HepG2 (cell line): ENCODE results near the gene SFXN5. TPM values are rescaled to one million over a fixed set of nuclear protein-coding genes. Genes with fewer than 3 reads are reported as not detected.
A peak's percentile ranks its signal among the peaks of the same experiment; 100 is the strongest.

Experiments used
- ATF7-NPFF ChIP-seq: sonication (generic); formaldehyde crosslinking; IDR thresholded peaks from 2 replicates; pipeline ENCODE4 v1.8.1; 2023; ENCODE audit warnings: mild to moderate bottlenecking, low read depth, missing genetic modification reagents, moderate library complexity
- CAMTA2 ChIP-seq: sonication (generic); formaldehyde crosslinking; IDR thresholded peaks from 2 replicates; pipeline ENCODE4 v1.4.0; 2020; ENCODE audit warnings: mild to moderate bottlenecking, missing genetic modification reagents, borderline replicate concordance
- EZH2 ChIP-seq: conservative IDR thresholded peaks from 2 replicates; pipeline ENCODE4 v1.6.1; 2012; ENCODE audit warnings: mild to moderate bottlenecking, low read depth, low read length, moderate library complexity
- HOXD1 ChIP-seq: sonication (generic); formaldehyde crosslinking; IDR thresholded peaks from 2 replicates; pipeline ENCODE4 v1.5.0; 2020; ENCODE audit warnings: missing genetic modification reagents
- KAT7 ChIP-seq: IDR thresholded peaks from 2 replicates; pipeline ENCODE4 v1.6.1; 2018; ENCODE audit warnings: borderline replicate concordance, missing compliant biosample characterization
- MAFG ChIP-seq: sonication (generic); formaldehyde crosslinking; IDR thresholded peaks from 2 replicates; pipeline ENCODE4 v1.5.1; 2020; ENCODE audit warnings: mild to moderate bottlenecking, missing genetic modification reagents
- TEAD2 ChIP-seq: sonication (generic); formaldehyde crosslinking; IDR thresholded peaks from 2 replicates; pipeline ENCODE4 v1.9.0; 2021; ENCODE audit warnings: missing genetic modification reagents
- ZNF263 ChIP-seq: sonication (generic); formaldehyde crosslinking; IDR thresholded peaks from 2 replicates; pipeline ENCODE4 v1.4.0; 2020; ENCODE audit warnings: missing genetic modification reagents
- ZNF441 ChIP-seq: sonication (generic); formaldehyde crosslinking; IDR thresholded peaks from 2 replicates; pipeline ENCODE4 v1.7.0; 2021; ENCODE audit warnings: missing genetic modification reagents, borderline replicate concordance
- ZNF547 ChIP-seq: sonication (generic); formaldehyde crosslinking; IDR thresholded peaks from 2 replicates; pipeline ENCODE4 v1.5.1; 2020; ENCODE audit warnings: mild to moderate bottlenecking, missing genetic modification reagents
- ZNF713 ChIP-seq: sonication (generic); formaldehyde crosslinking; IDR thresholded peaks from 2 replicates; pipeline ENCODE4 v1.4.0; 2020; ENCODE audit warnings: mild to moderate bottlenecking, missing genetic modification reagents
- ZSCAN30 ChIP-seq: sonication (generic); formaldehyde crosslinking; IDR thresholded peaks from 2 replicates; pipeline ENCODE4 v1.5.0; 2020; ENCODE audit warnings: mild to moderate bottlenecking, missing genetic modification reagents
- polyA plus RNA-seq, 8 experiments: library from polyadenylated mRNA; depleted of rRNA in 3 of 8; stranded (reverse) in 7 of 8; unstranded in 1 of 8; fragments of >200 nt; fragmentation: Illumina TruSeq in 4 of 8; extraction: Trizol in 4 of 8; gene quantifications; 2 replicates each; pipeline versions ENCODE4 v1.2.1 to v1.2.3, GENCODE V29; 2011 to 2016; ENCODE audit warnings: low read depth in 4 of 8, missing spikeins in 1 of 8, mixed read lengths in 1 of 8; ENCODE audit not compliant: insufficient read depth in 1 of 8
- total RNA-seq, 5 experiments: library from RNA; depleted of rRNA; stranded (reverse); fragments of >200 nt; fragmentation: Illumina TruSeq; extraction: Trizol; gene quantifications; 2 replicates each; pipeline ENCODE4 v1.2.3, GENCODE V29; 2016; ENCODE audit warnings: low read depth in 1 of 5
- TF ChIP-seq, protein P1 (sequence below): sonication (generic); formaldehyde crosslinking; IDR thresholded peaks from 2 replicates; pipeline ENCODE4 v1.8.1; 2022; ENCODE audit warnings: low read depth, mild to moderate bottlenecking, missing genetic modification reagents
- TF ChIP-seq, protein P2 (sequence below): sonication (generic); formaldehyde crosslinking; IDR thresholded peaks from 2 replicates; pipeline ENCODE4 v1.4.0; 2020; ENCODE audit warnings: missing genetic modification reagents, borderline replicate concordance
- TF ChIP-seq, protein P3 (sequence below): sonication (generic); formaldehyde crosslinking; IDR thresholded peaks from 2 replicates; pipeline ENCODE4 v1.8.1; 2022; ENCODE audit warnings: mild to moderate bottlenecking, missing genetic modification reagents
- TF ChIP-seq, protein P4 (sequence below): sonication (generic); formaldehyde crosslinking; IDR thresholded peaks from 2 replicates; pipeline ENCODE4 v1.4.0; 2020; ENCODE audit warnings: missing genetic modification reagents
- TF ChIP-seq, protein P5 (sequence below): sonication (generic); formaldehyde crosslinking; IDR thresholded peaks from 2 replicates; pipeline ENCODE4 v1.5.1; 2020; ENCODE audit warnings: mild to moderate bottlenecking, missing genetic modification reagents, moderate library complexity

SFXN5 gene
- total and polyA plus RNA-seq, 2 of the 13 experiments (the other 11 are each of a cell fraction or from before 2014, with no cell fraction given): 34.9 to 37.4 TPM

DNA sequence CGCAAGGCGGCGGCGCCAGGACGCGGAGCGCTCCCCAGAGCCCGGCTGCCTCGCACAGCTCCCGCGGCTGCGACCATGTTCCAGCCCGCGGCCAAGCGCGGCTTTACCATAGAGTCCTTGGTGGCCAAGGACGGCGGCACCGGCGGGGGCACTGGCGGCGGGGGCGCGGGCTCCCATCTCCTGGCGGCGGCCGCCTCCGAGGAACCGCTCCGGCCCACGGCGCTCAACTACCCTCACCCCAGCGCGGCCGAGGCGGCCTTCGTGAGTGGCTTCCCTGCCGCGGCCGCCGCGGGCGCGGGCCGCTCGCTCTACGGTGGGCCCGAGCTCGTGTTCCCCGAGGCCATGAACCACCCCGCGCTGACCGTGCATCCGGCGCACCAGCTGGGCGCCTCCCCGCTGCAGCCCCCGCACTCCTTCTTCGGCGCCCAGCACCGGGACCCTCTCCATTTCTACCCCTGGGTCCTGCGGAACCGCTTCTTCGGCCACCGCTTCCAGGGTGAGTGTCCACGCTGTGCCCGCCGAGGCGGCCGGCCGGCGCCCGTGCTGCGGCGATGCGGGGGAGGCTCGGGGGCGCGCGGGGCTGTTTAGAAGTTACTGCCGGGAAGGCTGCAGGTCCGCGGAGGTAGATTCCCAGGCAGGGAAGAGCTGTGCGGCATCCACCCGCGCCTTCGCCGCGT is 153.5 kb downstream of the SFXN5 start (continued):
- TF ChIP-seq ZSCAN30 (CRISPR knock-in tag) (no peak), ZNF441 (CRISPR knock-in tag) (no peak), HOXD1 (CRISPR knock-in tag) (peak; percentile 59; the same call in 1 of the 2 replicates), EZH2 (peak; percentile 57; the same call in 1 of the 2 replicates), KAT7 (CRISPR knock-in tag) (0 out of 2 replicates have a peak, but pooled peaks have one; percentile 42), TEAD2 (peak; percentile 44; the same call in 1 of the 2 replicates), ATF7-NPFF (no peak; the same call in 1 of the 2 replicates), CAMTA2 (no peak), MAFG (CRISPR knock-in tag) (no peak), ZNF713 (CRISPR knock-in tag) (no peak), ZNF263 (CRISPR knock-in tag) (no peak), ZNF547 (peak; percentile 8; the same call in 1 of the 2 replicates)
- TF ChIP-seq, protein P1, sequence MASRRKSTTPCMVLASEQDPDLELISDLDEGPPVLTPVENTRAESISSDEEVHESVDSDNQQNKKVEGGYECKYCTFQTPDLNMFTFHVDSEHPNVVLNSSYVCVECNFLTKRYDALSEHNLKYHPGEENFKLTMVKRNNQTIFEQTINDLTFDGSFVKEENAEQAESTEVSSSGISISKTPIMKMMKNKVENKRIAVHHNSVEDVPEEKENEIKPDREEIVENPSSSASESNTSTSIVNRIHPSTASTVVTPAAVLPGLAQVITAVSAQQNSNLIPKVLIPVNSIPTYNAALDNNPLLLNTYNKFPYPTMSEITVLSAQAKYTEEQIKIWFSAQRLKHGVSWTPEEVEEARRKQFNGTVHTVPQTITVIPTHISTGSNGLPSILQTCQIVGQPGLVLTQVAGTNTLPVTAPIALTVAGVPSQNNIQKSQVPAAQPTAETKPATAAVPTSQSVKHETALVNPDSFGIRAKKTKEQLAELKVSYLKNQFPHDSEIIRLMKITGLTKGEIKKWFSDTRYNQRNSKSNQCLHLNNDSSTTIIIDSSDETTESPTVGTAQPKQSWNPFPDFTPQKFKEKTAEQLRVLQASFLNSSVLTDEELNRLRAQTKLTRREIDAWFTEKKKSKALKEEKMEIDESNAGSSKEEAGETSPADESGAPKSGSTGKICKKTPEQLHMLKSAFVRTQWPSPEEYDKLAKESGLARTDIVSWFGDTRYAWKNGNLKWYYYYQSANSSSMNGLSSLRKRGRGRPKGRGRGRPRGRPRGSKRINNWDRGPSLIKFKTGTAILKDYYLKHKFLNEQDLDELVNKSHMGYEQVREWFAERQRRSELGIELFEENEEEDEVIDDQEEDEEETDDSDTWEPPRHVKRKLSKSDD (CRISPR knock-in tag): 0 out of 2 replicates have a peak, but pooled peaks have one; percentile 20
- TF ChIP-seq, protein P2, sequence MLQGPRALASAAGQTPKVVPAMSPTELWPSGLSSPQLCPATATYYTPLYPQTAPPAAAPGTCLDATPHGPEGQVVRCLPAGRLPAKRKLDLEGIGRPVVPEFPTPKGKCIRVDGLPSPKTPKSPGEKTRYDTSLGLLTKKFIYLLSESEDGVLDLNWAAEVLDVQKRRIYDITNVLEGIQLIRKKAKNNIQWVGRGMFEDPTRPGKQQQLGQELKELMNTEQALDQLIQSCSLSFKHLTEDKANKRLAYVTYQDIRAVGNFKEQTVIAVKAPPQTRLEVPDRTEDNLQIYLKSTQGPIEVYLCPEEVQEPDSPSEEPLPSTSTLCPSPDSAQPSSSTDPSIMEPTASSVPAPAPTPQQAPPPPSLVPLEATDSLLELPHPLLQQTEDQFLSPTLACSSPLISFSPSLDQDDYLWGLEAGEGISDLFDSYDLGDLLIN (CRISPR knock-in tag): peak; percentile 40; the same call in 1 of the 2 replicates
- TF ChIP-seq, protein P3, sequence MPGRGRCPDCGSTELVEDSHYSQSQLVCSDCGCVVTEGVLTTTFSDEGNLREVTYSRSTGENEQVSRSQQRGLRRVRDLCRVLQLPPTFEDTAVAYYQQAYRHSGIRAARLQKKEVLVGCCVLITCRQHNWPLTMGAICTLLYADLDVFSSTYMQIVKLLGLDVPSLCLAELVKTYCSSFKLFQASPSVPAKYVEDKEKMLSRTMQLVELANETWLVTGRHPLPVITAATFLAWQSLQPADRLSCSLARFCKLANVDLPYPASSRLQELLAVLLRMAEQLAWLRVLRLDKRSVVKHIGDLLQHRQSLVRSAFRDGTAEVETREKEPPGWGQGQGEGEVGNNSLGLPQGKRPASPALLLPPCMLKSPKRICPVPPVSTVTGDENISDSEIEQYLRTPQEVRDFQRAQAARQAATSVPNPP (CRISPR knock-in tag): no peak
- TF ChIP-seq, protein P4, sequence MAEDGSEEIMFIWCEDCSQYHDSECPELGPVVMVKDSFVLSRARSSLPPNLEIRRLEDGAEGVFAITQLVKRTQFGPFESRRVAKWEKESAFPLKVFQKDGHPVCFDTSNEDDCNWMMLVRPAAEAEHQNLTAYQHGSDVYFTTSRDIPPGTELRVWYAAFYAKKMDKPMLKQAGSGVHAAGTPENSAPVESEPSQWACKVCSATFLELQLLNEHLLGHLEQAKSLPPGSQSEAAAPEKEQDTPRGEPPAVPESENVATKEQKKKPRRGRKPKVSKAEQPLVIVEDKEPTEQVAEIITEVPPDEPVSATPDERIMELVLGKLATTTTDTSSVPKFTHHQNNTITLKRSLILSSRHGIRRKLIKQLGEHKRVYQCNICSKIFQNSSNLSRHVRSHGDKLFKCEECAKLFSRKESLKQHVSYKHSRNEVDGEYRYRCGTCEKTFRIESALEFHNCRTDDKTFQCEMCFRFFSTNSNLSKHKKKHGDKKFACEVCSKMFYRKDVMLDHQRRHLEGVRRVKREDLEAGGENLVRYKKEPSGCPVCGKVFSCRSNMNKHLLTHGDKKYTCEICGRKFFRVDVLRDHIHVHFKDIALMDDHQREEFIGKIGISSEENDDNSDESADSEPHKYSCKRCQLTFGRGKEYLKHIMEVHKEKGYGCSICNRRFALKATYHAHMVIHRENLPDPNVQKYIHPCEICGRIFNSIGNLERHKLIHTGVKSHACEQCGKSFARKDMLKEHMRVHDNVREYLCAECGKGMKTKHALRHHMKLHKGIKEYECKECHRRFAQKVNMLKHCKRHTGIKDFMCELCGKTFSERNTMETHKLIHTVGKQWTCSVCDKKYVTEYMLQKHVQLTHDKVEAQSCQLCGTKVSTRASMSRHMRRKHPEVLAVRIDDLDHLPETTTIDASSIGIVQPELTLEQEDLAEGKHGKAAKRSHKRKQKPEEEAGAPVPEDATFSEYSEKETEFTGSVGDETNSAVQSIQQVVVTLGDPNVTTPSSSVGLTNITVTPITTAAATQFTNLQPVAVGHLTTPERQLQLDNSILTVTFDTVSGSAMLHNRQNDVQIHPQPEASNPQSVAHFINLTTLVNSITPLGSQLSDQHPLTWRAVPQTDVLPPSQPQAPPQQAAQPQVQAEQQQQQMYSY (CRISPR knock-in tag): peak; percentile 41; the same call in 1 of the 2 replicates
- TF ChIP-seq, protein P5, sequence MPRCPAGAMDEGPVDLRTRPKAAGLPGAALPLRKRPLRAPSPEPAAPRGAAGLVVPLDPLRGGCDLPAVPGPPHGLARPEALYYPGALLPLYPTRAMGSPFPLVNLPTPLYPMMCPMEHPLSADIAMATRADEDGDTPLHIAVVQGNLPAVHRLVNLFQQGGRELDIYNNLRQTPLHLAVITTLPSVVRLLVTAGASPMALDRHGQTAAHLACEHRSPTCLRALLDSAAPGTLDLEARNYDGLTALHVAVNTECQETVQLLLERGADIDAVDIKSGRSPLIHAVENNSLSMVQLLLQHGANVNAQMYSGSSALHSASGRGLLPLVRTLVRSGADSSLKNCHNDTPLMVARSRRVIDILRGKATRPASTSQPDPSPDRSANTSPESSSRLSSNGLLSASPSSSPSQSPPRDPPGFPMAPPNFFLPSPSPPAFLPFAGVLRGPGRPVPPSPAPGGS (CRISPR knock-in tag): no peak; the same call in 1 of the 2 replicates
